NCI-H187 treated with DMSO at 0.1 percent for 48 hours (cell line): ENCODE results near the gene LONP1.
"Not testable (repeated sequence)": the region's sequence is repeated elsewhere in the genome, so short reads cannot be mapped to it uniquely, and the experiment has no call there.

Experiments used
- DNase-seq: peaks from one replicate; lab custom pipeline; 2025; lab: John Stamatoyannopoulos, UW

The LONP1 gene

GRCh38 chr19:5692723-5693194 lies 27.2 kb downstream of the LONP1 start:
- no peak for DNase-seq

GRCh38 chr19:5691822-5692722 lies 27.9 kb downstream of the LONP1 start:
- no peak for DNase-seq

DNA sequence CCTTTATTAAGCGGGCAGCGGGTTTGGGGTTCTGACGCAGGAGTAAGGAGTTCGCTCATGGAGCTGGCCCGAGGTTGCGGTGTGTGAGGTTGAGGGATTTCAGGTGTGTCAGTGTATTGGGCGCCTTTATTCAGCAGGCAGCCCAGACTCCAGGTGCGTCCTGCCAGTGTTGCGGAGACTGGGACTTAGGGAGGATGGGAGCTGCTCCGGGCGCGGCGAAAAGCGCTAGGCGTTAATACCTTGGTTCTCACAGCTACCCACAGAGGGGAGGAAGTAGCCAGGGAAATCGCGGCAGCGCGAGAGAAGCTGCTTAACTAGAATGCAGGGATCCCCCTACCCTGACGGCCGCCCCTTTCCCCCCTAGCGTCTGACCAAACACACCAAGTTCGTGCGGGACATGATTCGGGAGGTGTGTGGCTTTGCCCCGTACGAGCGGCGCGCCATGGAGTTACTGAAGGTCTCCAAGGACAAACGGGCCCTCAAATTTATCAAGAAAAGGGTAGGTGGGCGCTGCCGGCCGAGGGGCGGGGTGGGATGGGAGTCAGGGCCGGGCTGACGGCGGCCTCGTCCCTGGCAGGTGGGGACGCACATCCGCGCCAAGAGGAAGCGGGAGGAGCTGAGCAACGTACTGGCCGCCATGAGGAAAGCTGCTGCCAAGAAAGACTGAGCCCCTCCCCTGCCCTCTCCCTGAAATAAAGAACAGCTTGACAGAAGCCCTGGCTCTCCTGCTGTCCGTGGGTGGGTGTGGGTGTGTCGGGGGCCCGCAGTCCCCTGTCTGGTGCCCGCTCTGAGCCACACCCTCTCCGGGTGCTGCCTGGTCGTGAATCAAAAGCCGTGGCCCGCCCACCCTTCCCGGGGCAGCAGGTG lies 28.8 kb downstream of the LONP1 start:
- DNase-seq = no peak

DNA sequence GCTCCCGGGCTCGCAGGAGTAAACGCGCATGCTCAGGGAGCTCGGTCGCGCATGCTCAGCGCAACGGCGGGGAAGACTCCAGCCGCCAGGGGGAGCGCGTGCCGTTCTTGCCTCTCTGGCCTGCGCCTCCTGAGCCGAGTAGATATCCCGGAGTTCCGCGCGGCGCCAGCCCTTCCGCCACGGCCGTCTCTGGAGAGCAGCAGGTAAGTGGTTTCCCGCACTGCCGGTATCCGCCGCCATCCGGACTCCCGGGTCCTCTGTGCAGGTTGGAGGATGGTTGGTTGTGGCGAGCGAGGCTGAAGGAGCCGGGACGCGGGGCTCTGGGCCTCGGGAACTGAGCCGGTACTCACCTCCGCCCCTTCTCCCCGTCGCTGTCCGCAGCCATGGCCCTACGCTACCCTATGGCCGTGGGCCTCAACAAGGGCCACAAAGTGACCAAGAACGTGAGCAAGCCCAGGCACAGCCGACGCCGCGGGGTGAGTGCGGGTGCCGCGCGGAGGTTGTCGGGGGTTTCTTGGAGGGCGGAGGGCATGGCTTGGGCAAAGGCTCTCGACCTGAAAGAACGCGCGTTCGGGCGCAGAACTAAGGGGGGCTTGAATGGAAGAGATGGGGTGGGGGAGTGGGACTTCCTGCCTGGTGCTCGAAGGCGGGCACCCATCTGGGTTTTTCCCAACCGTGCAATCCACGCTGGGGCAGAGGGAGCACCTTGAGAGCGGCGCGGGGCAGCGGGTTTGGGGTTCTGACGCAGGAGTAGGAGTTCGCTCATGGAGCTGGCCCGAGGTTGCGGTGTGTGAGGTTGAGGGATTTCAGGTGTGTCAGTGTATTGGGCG lies 29.6 kb downstream of the LONP1 start, which contains the start of gene RPL36:
TSS of gene RPL36 (plus strand) at position 171 of the 830 bp plus-strand sequence. CDS start at position 384, 213 bp downstream.
- DNase-seq = peak; percentile 45

DNA sequence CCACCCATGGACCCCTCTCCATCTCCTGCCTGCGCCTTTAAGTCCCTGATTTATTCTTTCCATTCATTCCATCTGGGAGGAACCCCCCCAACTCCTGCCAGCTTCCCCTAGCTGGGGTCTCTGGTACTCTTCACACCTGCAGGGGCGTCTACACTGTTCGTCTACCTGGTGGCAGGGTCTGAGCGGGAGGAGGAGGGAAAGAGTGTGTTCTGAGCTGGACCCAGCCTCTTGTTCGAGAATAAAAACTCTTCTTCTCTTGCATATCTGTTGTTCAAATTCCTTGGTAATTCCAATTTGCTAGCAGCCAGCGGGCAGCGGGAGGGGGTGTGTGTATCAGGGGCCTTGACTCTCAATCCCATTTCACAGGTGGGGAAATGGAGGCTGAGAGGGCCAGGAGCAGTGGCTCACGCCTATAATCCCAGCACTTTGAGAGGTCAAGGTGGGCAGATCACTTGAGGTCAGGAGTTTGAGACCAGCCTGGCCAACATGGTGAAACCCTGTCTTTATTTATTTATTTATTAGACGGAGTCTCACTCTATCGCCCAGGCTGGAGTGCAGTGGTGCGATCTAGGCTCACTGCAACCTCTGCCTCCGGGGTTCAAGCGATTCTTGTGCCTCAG lies 31.6 kb downstream of the LONP1 start:
- DNase-seq = not testable (repeated sequence)

- DNase-seq = no peak
Measured at GRCh38 chr19:5687360-5688198, 32.4 kb downstream of the LONP1 start.

DNA sequence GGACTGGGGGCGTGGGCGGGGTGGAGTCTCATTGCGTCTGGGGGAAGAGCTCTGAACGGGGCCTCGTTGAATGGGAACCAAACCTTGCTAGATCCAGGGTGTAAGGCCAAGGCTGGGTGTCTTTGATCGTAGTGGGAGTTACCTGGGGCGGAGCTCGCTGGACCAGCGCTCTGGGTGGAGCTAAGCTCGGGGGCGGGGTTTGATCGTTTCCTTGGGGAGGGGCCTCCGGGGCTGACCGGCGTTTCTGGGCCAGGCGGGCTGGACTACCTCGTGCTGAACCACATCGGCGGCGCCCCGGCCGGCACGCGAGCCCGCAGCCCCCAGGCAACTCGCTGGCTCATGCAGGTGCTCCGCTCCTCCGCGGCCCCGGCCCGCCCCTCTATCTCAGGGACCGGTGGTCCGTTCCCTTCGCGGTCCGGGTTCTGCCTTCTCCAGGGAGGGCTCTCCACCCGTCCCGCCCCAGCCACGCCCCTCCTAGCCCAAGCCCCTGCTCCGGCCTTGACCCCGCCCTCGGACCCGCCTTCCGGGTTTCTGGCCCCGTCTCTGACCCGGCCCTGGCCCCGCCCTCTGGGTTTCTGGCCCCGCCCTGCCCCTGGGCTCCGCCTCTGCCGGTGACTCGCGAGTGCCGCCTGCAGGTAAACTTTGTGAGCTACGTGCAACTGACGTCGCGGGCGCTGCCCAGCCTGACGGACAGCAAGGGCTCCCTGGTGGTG lies 33.1 kb downstream of the LONP1 start:
- peak; percentile 20 for DNase-seq

GRCh38 chr19:5686326-5686646 lies 33.7 kb downstream of the LONP1 start:
- no peak for DNase-seq

DNA sequence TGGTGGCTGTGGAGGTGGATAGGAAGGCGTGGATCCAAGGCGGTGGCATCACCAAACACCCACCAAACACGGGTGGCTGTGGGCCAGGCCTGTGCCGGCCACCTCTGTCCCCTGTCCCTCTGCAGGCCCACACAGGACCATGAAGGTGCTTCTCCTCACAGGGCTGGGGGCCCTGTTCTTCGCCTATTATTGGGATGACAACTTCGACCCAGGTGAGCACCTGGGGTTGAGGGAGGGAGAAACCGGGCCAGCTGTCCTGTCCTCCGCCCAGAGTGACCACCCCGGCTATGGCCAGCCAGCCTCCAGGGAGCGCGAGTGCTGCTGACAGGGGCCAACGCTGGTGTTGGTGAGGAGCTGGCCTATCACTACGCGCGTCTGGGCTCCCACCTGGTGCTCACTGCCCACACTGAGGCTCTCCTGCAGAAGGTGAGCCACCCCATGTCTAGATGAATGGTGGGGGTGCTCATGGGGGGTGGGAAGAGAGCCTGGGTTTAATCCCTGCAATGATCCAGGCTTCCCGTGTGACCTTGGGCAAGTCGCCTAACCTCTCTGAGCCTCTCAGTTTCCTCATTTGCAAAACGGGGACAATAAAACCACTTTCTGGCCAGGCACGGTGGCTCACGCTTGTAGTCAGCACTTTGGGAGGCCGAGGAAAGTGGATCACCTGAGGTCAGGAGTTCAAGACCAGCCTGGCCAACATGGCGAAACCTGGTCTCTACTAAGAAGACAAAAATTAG lies 35.1 kb downstream of the LONP1 start:
- DNase-seq = no peak

- no peak for DNase-seq
Measured at GRCh38 chr19:5683177-5683886, 36.6 kb downstream of the LONP1 start.

GRCh38 chr19:5682107-5682482 lies 37.9 kb downstream of the LONP1 start:
- no peak for DNase-seq

DNA sequence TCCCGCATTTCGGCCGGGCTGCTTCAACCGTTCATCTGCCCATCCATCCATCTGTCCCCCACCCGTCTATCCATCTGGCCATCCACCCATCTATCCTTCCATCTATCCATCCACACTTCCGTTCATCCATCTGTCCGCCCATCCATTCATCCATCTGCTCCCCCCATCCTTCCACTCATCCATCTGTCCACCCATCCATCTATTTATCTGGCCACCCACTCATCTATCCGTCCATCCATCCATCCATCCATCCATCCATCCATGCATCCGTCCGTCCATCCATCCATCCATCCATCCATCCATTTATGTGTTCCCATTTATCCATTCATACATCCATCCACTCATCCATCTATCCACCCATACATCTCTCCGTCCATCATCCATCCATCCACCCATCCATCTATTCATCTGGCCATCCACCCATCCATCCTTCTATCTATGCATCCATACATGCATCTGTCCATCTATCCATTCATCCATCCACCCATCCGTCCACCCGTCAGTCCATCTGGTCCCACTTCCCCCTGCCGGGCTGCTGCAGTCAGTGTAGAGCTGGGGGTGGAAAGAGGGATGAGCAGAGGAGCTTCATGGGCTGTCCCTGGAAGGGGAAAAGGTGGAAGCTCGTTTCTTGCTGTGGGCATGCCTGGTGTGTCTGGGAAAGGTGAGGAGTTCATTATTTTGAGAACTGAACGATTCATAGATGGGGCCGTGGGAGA lies 38.4 kb downstream of the LONP1 start:
- DNase-seq = no peak

- DNase-seq = peak; percentile 88
Measured at GRCh38 chr19:5680437-5681368, 39.2 kb downstream of the LONP1 start, which contains the start of the genes HSD11B1L and MICOS13. HSD11B1L (plus strand) TSS chr19:5681027; CDS start chr19:5684833, 3,806 bp downstream. MICOS13 (minus strand) TSS chr19:5680516; CDS start chr19:5680486, 30 bp downstream.

GRCh38 chr19:5680084-5680436 lies 39.9 kb downstream of the LONP1 start:
- no peak for DNase-seq

GRCh38 chr19:5679289-5680083 lies 40.5 kb downstream of the LONP1 start:
- DNase-seq = no peak
